HCT116 (cell line): ENCODE results near the gene UVRAG. TPM values are rescaled to one million over a fixed set of nuclear protein-coding genes. Genes with fewer than 3 reads are reported as not detected.

ENCODE experiments used
- ATAC-seq: fragments of 200-7000 bp; cut with Tn5 transposase; 2 replicates; pipeline ENCODE4 v1.9.1; 2020; ENCODE audit warnings: mild to moderate bottlenecking, moderate library complexity
- BruUV-seq: library from RNA; stranded (reverse); fragments of 400-500 nt; replicated peaks from 2 replicates; lab custom pipeline; 2021; lab: Mats Ljungman, UMichigan
- CTCF ChIA-PET: fragments of 300-600 bp; sonication (Branson Sonifier 250); formaldehyde crosslinking; loops from one replicate; lab custom pipeline; 2021; ENCODE audit warnings: antibody characterized with exemption; lab: Charles Lee
- POLR2A ChIA-PET: fragments of 300-600, 350-600 bp; sonication (Branson Sonifier 250); formaldehyde crosslinking; loops from one replicate; lab custom pipeline; 2021; ENCODE audit warnings: antibody characterized with exemption; lab: Charles Lee
- RAD21 ChIA-PET, 2 experiments: fragments of 300-600 bp; sonication (Branson Sonifier 250); formaldehyde crosslinking; loops; one replicate each; lab custom pipeline; 2023; ENCODE audit warnings: low total read pairs in 2 of 2; ENCODE audit not compliant: uncharacterized antibody in 2 of 2, unreplicated experiment in 2 of 2, low non-redundant PET in 1 of 2; lab: Charles Lee
- DNase-seq: peaks from one replicate; pipeline ENCODE4 v3.0.0-alpha.2; 2010; ENCODE audit warnings: low read depth, low spot score
- H2AFZ ChIP-seq: fragments of 200-600 bp; shearing (Covaris generic), sonication (generic); 2 replicates; pipeline ENCODE4 v1.6.1; 2017; ENCODE audit warnings: low read depth, mixed run types, mixed read lengths, antibody characterized with exemption, low read length; ENCODE audit not compliant: poor library complexity, severe bottlenecking
- H3K27ac ChIP-seq: 2 replicates; pipeline ENCODE4 v1.5.1; 2012; ENCODE audit warnings: low read depth, low read length
- H3K27me3 ChIP-seq: fragments of 200-600 bp; sonication (generic); 2 replicates; pipeline ENCODE4 v1.6.1; 2016; ENCODE audit warnings: mixed run types, low read length, mixed read lengths; ENCODE audit not compliant: insufficient read depth
- H3K36me3 ChIP-seq, 2 experiments: fragments of 200-500 bp in 1 of 2; fragments of 200-600 bp in 1 of 2; sonication (Bioruptor generic) in 1 of 2; sonication (generic) in 1 of 2; 2 replicates each; pipeline versions ENCODE4 v1.5.1 to v1.6.1; 2014 to 2016; ENCODE audit warnings: low read length in 2 of 2, inconsistent platforms in 1 of 2, mixed read lengths in 1 of 2, mixed run types in 1 of 2; ENCODE audit not compliant: insufficient read depth in 2 of 2, control insufficient read depth in 1 of 2
- H3K4me1 ChIP-seq, 2 experiments: fragments of 200-600 bp in 1 of 2; sonication (generic) in 1 of 2; 2 replicates each; pipeline versions ENCODE4 v1.5.1 to v1.6.1; 2012 to 2017; ENCODE audit warnings: low read length in 2 of 2, inconsistent platforms in 1 of 2, mild to moderate bottlenecking in 1 of 2, mixed read lengths in 1 of 2, mixed run types in 1 of 2, moderate library complexity in 1 of 2; ENCODE audit not compliant: insufficient read depth in 2 of 2, control insufficient read depth in 1 of 2
- H3K4me2 ChIP-seq: fragments of 200-600 bp; sonication (generic); 2 replicates; pipeline ENCODE4 v1.6.1; 2017; ENCODE audit warnings: mixed run types, low read length, mixed read lengths
- H3K4me3 ChIP-seq, 2 experiments: fragments of 200-600 bp in 1 of 2; sonication (generic) in 1 of 2; replicated peaks in 1 of 2; 2 replicates each; pipeline ENCODE4 v1.5.1; 2011 to 2016; ENCODE audit warnings: low read length in 2 of 2, control low read depth in 1 of 2, low read depth in 1 of 2, mild to moderate bottlenecking in 1 of 2, mixed read lengths in 1 of 2, mixed run types in 1 of 2
- H3K79me2 ChIP-seq: fragments of 200-600 bp; sonication (generic); 2 replicates; pipeline ENCODE4 v1.6.1; 2017; ENCODE audit warnings: mild to moderate bottlenecking, mixed run types, low read length, moderate library complexity, mixed read lengths; ENCODE audit not compliant: insufficient read depth
- H3K9ac ChIP-seq: fragments of 200-600 bp; sonication (generic); 2 replicates; pipeline ENCODE4 v1.6.1; 2016; ENCODE audit warnings: low read length, mixed read lengths
- H3K9me2 ChIP-seq: fragments of 200-600 bp; sonication (generic), shearing (Covaris generic); 2 replicates; pipeline ENCODE4 v1.6.1; 2017; ENCODE audit warnings: mixed run types, mild to moderate bottlenecking, moderate library complexity; ENCODE audit not compliant: insufficient read depth
- H3K9me3 ChIP-seq, 2 experiments: fragments of 200-500 bp in 1 of 2; fragments of 200-600 bp in 1 of 2; sonication (Bioruptor generic) in 1 of 2; sonication (generic) in 1 of 2; 2 replicates each; pipeline ENCODE4 v1.6.1; 2014 to 2017; ENCODE audit warnings: low read length in 2 of 2, mixed read lengths in 2 of 2, inconsistent platforms in 1 of 2, low read depth in 1 of 2, mild to moderate bottlenecking in 1 of 2, mixed run types in 1 of 2, moderate library complexity in 1 of 2; ENCODE audit not compliant: control insufficient read depth in 1 of 2, insufficient read depth in 1 of 2
- H4K20me1 ChIP-seq: fragments of 200-600 bp; sonication (generic), shearing (Covaris generic); 2 replicates; pipeline ENCODE4 v1.6.1; 2017; ENCODE audit warnings: mixed run types, mild to moderate bottlenecking, moderate library complexity; ENCODE audit not compliant: insufficient read depth
- ATF3 ChIP-seq: IDR thresholded peaks from 2 replicates; pipeline ENCODE4 v1.6.1; 2012
- CBX3 ChIP-seq: IDR thresholded peaks from 2 replicates; pipeline ENCODE4 v1.6.1; 2012; ENCODE audit warnings: low read depth
- EGR1 ChIP-seq: IDR thresholded peaks from 2 replicates; pipeline ENCODE4 v1.6.1; 2012; ENCODE audit warnings: low read depth
- EZH2 ChIP-seq: fragments of 200-600 bp; sonication (generic); IDR thresholded peaks from 2 replicates; pipeline ENCODE4 v1.6.1; 2017; ENCODE audit warnings: antibody characterized with exemption, mixed run types
- EZH2phosphoT487 ChIP-seq: fragments of 200-600 bp; IDR thresholded peaks from 2 replicates; pipeline ENCODE4 v1.6.1; 2018; ENCODE audit warnings: antibody characterized with exemption, borderline replicate concordance
- FOSL1 ChIP-seq: IDR thresholded peaks from 2 replicates; pipeline ENCODE4 v1.6.1; 2012; ENCODE audit warnings: low read depth
- POLR2A ChIP-seq: IDR thresholded peaks from 2 replicates; pipeline ENCODE4 v1.7.0; 2011; ENCODE audit warnings: borderline replicate concordance; ENCODE audit not compliant: insufficient read depth, insufficient read length; ENCODE audit errors: extremely low read depth
- POLR2AphosphoS5 ChIP-seq: IDR thresholded peaks from 2 replicates; pipeline ENCODE4 v1.6.1; 2011; ENCODE audit warnings: mild to moderate bottlenecking, low read depth, low read length, moderate library complexity
- REST ChIP-seq: IDR thresholded peaks from 2 replicates; pipeline ENCODE4 v1.6.1; 2012; ENCODE audit warnings: low read depth
- SIN3A ChIP-seq: IDR thresholded peaks from 2 replicates; pipeline ENCODE4 v1.6.1; 2012; ENCODE audit warnings: low read depth
- SRF ChIP-seq: IDR thresholded peaks from 2 replicates; pipeline ENCODE4 v1.6.1; 2012; ENCODE audit warnings: low read depth
- YY1 ChIP-seq: IDR thresholded peaks from 2 replicates; pipeline ENCODE4 v1.6.1; 2011; ENCODE audit warnings: low read length, low read depth, moderate library complexity, mild to moderate bottlenecking; ENCODE audit not compliant: insufficient replicate concordance; ENCODE audit errors: extremely low read depth
- ZNF274 ChIP-seq: fragments of 200-500 bp; sonication (Bioruptor generic); IDR thresholded peaks from 2 replicates; pipeline ENCODE4 v1.6.1; 2014; ENCODE audit warnings: mild to moderate bottlenecking, low read depth, low read length, inconsistent platforms
- intact Hi-C: fragments of 100-400 bp; cut with micrococcal nuclease; formaldehyde crosslinking; loops from 2 replicates; pipeline ENCODE4 v1.10.0; 2022
- total RNA-seq: library from RNA; stranded (reverse); gene quantifications from one replicate; pipeline ENCODE4 v1.2.1, GENCODE V29; 2021; ENCODE audit not compliant: unreplicated experiment

Gene UVRAG
- total RNA-seq, 1 experiment from 2014 or later, result 12.3 TPM

- Histone ChIP-seq H3K27me3 (no peaks in the 10 kb centered on the region), H3K36me3 (no peaks in the 10 kb centered on the region), H3K4me3 (no peak overlapping the region), H3K79me2 (no peaks in the 10 kb centered on the region), H3K4me2 (no peak overlapping the region), H3K9me3 (no peaks in the 10 kb centered on the region), H3K4me1 (no peaks in the 10 kb centered on the region), H3K9ac (no peak overlapping the region), H3K9me2 (no peaks in the 10 kb centered on the region), H4K20me1 (no peaks in the 10 kb centered on the region; the same call in 1 of the 2 replicates), H3K27ac (no peak overlapping the region), H2AFZ (no peak overlapping the region)
- no TSS peak for BruUV-seq
- ChIA-PET CTCF (no interaction called here), RAD21 (no interaction called here), POLR2A (no interaction called here)
- no peak for ATAC-seq
- intact Hi-C loops, result no loop called here
- DNase-seq, result no peak
- no peak for TF ChIP-seq CBX3
- TF ChIP-seq EZH2phosphoT487, result no peak
- TF ChIP-seq SIN3A, result no peak
- no peak for TF ChIP-seq POLR2A
- TF ChIP-seq ZNF274, result no peak
- no peak for TF ChIP-seq POLR2AphosphoS5
- TF ChIP-seq, all 23 proteins: peak for 0
Observed at GRCh38 chr11:75910426-75911145, 95.6 kb downstream of the UVRAG start.

- POLR2A ChIA-PET, result no interaction called here
- Histone ChIP-seq H3K9me3 (no peaks in the 10 kb centered on the region), H3K4me2 (no peak overlapping the region), H3K79me2 (no peaks in the 10 kb centered on the region), H3K27me3 (no peaks in the 10 kb centered on the region), H3K36me3 (no peaks in the 10 kb centered on the region), H3K9me2 (no peaks in the 10 kb centered on the region), H3K27ac (no peak overlapping the region), H2AFZ (no peak overlapping the region), H4K20me1 (no peaks in the 10 kb centered on the region; the same call in 1 of the 2 replicates), H3K4me3 (no peak overlapping the region), H3K4me1 (no peaks in the 10 kb centered on the region), H3K9ac (no peak overlapping the region)
- no peak for TF ChIP-seq POLR2A
- no peak for TF ChIP-seq EGR1
- TF ChIP-seq SRF, result no peak
- TF ChIP-seq POLR2AphosphoS5, result no peak
- no peak for TF ChIP-seq FOSL1
- TF ChIP-seq ATF3, result no peak
- TF ChIP-seq EZH2, result no peak
- no peak for TF ChIP-seq SIN3A
- no peak for TF ChIP-seq REST
- no peak for TF ChIP-seq YY1
- ATAC-seq (no peak), DNase-seq (no peak)
- CTCF ChIA-PET, result no interaction called here
- RAD21 ChIA-PET, result no interaction called here
- intact Hi-C loops, result no loop called here
- BruUV-seq, result no TSS peak
Observed at GRCh38 chr11:75911459-75911858, 96.4 kb downstream of the UVRAG start.
